HCT116 (cell line): ENCODE measurements around the gene LRRC9. TPM values are rescaled to one million over a fixed set of nuclear protein-coding genes. Genes with fewer than 3 reads are reported as not detected.

Experiments used
- ATAC-seq: fragments of 200-7000 bp; cut with Tn5 transposase; 2 replicates; pipeline ENCODE4 v1.9.1; 2020; ENCODE audit warnings: mild to moderate bottlenecking, moderate library complexity
- BruUV-seq: library from RNA; stranded (reverse); fragments of 400-500 nt; replicated peaks from 2 replicates; lab custom pipeline; 2021; lab: Mats Ljungman, UMichigan
- CTCF ChIA-PET: fragments of 300-600 bp; sonication (Branson Sonifier 250); formaldehyde crosslinking; loops from one replicate; lab custom pipeline; 2021; ENCODE audit warnings: antibody characterized with exemption; lab: Charles Lee
- POLR2A ChIA-PET: fragments of 300-600, 350-600 bp; sonication (Branson Sonifier 250); formaldehyde crosslinking; loops from one replicate; lab custom pipeline; 2021; ENCODE audit warnings: antibody characterized with exemption; lab: Charles Lee
- RAD21 ChIA-PET, 2 experiments: fragments of 300-600 bp; sonication (Branson Sonifier 250); formaldehyde crosslinking; loops; one replicate each; lab custom pipeline; 2023; ENCODE audit warnings: low total read pairs in 2 of 2; ENCODE audit not compliant: uncharacterized antibody in 2 of 2, unreplicated experiment in 2 of 2, low non-redundant PET in 1 of 2; lab: Charles Lee
- DNase-seq: peaks from one replicate; pipeline ENCODE4 v3.0.0-alpha.2; 2010; ENCODE audit warnings: low read depth, low spot score
- H2AFZ ChIP-seq: fragments of 200-600 bp; shearing (Covaris generic), sonication (generic); 2 replicates; pipeline ENCODE4 v1.6.1; 2017; ENCODE audit warnings: low read depth, mixed run types, mixed read lengths, antibody characterized with exemption, low read length; ENCODE audit not compliant: poor library complexity, severe bottlenecking
- H3K27ac ChIP-seq: 2 replicates; pipeline ENCODE4 v1.5.1; 2012; ENCODE audit warnings: low read depth, low read length
- H3K27me3 ChIP-seq: fragments of 200-600 bp; sonication (generic); 2 replicates; pipeline ENCODE4 v1.6.1; 2016; ENCODE audit warnings: mixed run types, low read length, mixed read lengths; ENCODE audit not compliant: insufficient read depth
- H3K36me3 ChIP-seq, 2 experiments: fragments of 200-500 bp in 1 of 2; fragments of 200-600 bp in 1 of 2; sonication (Bioruptor generic) in 1 of 2; sonication (generic) in 1 of 2; 2 replicates each; pipeline versions ENCODE4 v1.5.1 to v1.6.1; 2014 to 2016; ENCODE audit warnings: low read length in 2 of 2, inconsistent platforms in 1 of 2, mixed read lengths in 1 of 2, mixed run types in 1 of 2; ENCODE audit not compliant: insufficient read depth in 2 of 2, control insufficient read depth in 1 of 2
- H3K4me1 ChIP-seq, 2 experiments: fragments of 200-600 bp in 1 of 2; sonication (generic) in 1 of 2; 2 replicates each; pipeline versions ENCODE4 v1.5.1 to v1.6.1; 2012 to 2017; ENCODE audit warnings: low read length in 2 of 2, inconsistent platforms in 1 of 2, mild to moderate bottlenecking in 1 of 2, mixed read lengths in 1 of 2, mixed run types in 1 of 2, moderate library complexity in 1 of 2; ENCODE audit not compliant: insufficient read depth in 2 of 2, control insufficient read depth in 1 of 2
- H3K4me2 ChIP-seq: fragments of 200-600 bp; sonication (generic); 2 replicates; pipeline ENCODE4 v1.6.1; 2017; ENCODE audit warnings: mixed run types, low read length, mixed read lengths
- H3K4me3 ChIP-seq, 2 experiments: fragments of 200-600 bp in 1 of 2; sonication (generic) in 1 of 2; replicated peaks in 1 of 2; 2 replicates each; pipeline ENCODE4 v1.5.1; 2011 to 2016; ENCODE audit warnings: low read length in 2 of 2, control low read depth in 1 of 2, low read depth in 1 of 2, mild to moderate bottlenecking in 1 of 2, mixed read lengths in 1 of 2, mixed run types in 1 of 2
- H3K79me2 ChIP-seq: fragments of 200-600 bp; sonication (generic); 2 replicates; pipeline ENCODE4 v1.6.1; 2017; ENCODE audit warnings: mild to moderate bottlenecking, mixed run types, low read length, moderate library complexity, mixed read lengths; ENCODE audit not compliant: insufficient read depth
- H3K9ac ChIP-seq: fragments of 200-600 bp; sonication (generic); 2 replicates; pipeline ENCODE4 v1.6.1; 2016; ENCODE audit warnings: low read length, mixed read lengths
- H3K9me2 ChIP-seq: fragments of 200-600 bp; sonication (generic), shearing (Covaris generic); 2 replicates; pipeline ENCODE4 v1.6.1; 2017; ENCODE audit warnings: mixed run types, mild to moderate bottlenecking, moderate library complexity; ENCODE audit not compliant: insufficient read depth
- H3K9me3 ChIP-seq, 2 experiments: fragments of 200-500 bp in 1 of 2; fragments of 200-600 bp in 1 of 2; sonication (Bioruptor generic) in 1 of 2; sonication (generic) in 1 of 2; 2 replicates each; pipeline ENCODE4 v1.6.1; 2014 to 2017; ENCODE audit warnings: low read length in 2 of 2, mixed read lengths in 2 of 2, inconsistent platforms in 1 of 2, low read depth in 1 of 2, mild to moderate bottlenecking in 1 of 2, mixed run types in 1 of 2, moderate library complexity in 1 of 2; ENCODE audit not compliant: control insufficient read depth in 1 of 2, insufficient read depth in 1 of 2
- H4K20me1 ChIP-seq: fragments of 200-600 bp; sonication (generic), shearing (Covaris generic); 2 replicates; pipeline ENCODE4 v1.6.1; 2017; ENCODE audit warnings: mixed run types, mild to moderate bottlenecking, moderate library complexity; ENCODE audit not compliant: insufficient read depth
- EGR1 ChIP-seq: IDR thresholded peaks from 2 replicates; pipeline ENCODE4 v1.6.1; 2012; ENCODE audit warnings: low read depth
- POLR2A ChIP-seq: IDR thresholded peaks from 2 replicates; pipeline ENCODE4 v1.7.0; 2011; ENCODE audit warnings: borderline replicate concordance; ENCODE audit not compliant: insufficient read depth, insufficient read length; ENCODE audit errors: extremely low read depth
- RAD21 ChIP-seq: IDR thresholded peaks from 2 replicates; pipeline ENCODE4 v1.6.1; 2012; ENCODE audit warnings: low read depth, mild to moderate bottlenecking
- SRF ChIP-seq: IDR thresholded peaks from 2 replicates; pipeline ENCODE4 v1.6.1; 2012; ENCODE audit warnings: low read depth
- YY1 ChIP-seq: IDR thresholded peaks from 2 replicates; pipeline ENCODE4 v1.6.1; 2011; ENCODE audit warnings: low read length, low read depth, moderate library complexity, mild to moderate bottlenecking; ENCODE audit not compliant: insufficient replicate concordance; ENCODE audit errors: extremely low read depth
- ZFX ChIP-seq: fragments of 450-650 bp; IDR thresholded peaks from 2 replicates; pipeline ENCODE4 v1.6.1; 2017
- intact Hi-C: fragments of 100-400 bp; cut with micrococcal nuclease; formaldehyde crosslinking; loops from 2 replicates; pipeline ENCODE4 v1.10.0; 2022
- total RNA-seq: library from RNA; stranded (reverse); gene quantifications from one replicate; pipeline ENCODE4 v1.2.1, GENCODE V29; 2021; ENCODE audit not compliant: unreplicated experiment
- TF ChIP-seq, protein P1 (sequence below): IDR thresholded peaks from 2 replicates; pipeline ENCODE4 v1.6.1; 2012
- TF ChIP-seq, protein P2 (sequence below), 3 experiments: fragments of 200-600 bp in 1 of 3; sonication (generic) in 1 of 3; IDR thresholded peaks in 2 of 3; conservative IDR thresholded peaks in 1 of 3; 2 replicates each; pipeline ENCODE4 v1.5.1; 2012 to 2017; ENCODE audit warnings: low read depth in 2 of 3, low read length in 2 of 3, antibody characterized with exemption in 1 of 3, borderline replicate concordance in 1 of 3, control low read depth in 1 of 3, mild to moderate bottlenecking in 1 of 3, mixed read lengths in 1 of 3, mixed run types in 1 of 3, moderate library complexity in 1 of 3; ENCODE audit not compliant: insufficient read depth in 1 of 3

The LRRC9 gene
- total RNA-seq, 1 experiment from 2014 or later: not detected

DNA sequence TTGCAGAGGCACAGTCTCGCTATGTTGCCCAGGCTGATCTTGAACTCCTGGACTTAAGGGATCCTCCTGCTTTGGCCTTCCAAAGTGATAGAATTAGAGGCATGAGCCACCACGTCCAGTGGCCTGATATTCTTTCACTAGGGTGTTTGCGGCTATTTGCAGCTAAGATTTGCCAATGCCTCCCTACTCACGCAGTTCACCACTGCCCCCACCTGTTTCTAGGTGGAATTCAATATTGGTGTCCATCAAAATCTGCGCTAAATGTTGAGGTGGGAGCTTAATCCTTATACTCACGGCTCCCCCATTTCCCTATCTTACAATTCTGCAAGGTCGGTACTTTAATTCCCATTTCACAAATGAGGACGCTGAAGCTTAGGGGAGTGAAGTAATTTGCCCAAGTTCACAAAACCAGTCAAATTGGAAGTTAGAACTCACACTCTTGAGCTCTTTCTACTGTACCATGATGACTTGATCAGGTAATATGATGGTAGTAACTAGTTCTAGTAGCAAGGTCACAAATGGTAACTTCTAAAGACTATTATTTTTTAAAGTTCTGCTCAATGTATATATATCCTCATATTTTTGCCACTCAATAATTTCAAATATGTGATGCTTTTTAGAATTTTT is 22.1 kb upstream of the LRRC9 start:
- intact Hi-C loops: loop anchor here (1.0 to 5.0 kb wide), 2 partner anchors 266 to 391 kb away; no protein-coding TSS in a partner anchor
- peak; percentile 81 for ATAC-seq

More for the DNA sequence above, 22.1 kb upstream of the LRRC9 start:
- POLR2A ChIA-PET: no interaction called here
- RAD21 ChIA-PET: interaction anchor here in 1 of 2 experiments (0.9 kb wide), 1 partner anchor 265 kb away, joined by 3 read pairs; no protein-coding TSS in a partner anchor
- Histone ChIP-seq H3K4me3 (no peak overlapping the region), H3K27ac (no peak overlapping the region), H3K9me2 (no peaks in the 10 kb centered on the region), H3K79me2 (no peaks in the 10 kb centered on the region), H2AFZ (no peak overlapping the region), H3K9ac (no peak overlapping the region), H3K36me3 (no peaks in the 10 kb centered on the region), H4K20me1 (no peaks in the 10 kb centered on the region), H3K4me1 (no peaks in the 10 kb centered on the region), H3K27me3 (no peaks in the 10 kb centered on the region), H3K4me2 (no peak overlapping the region), H3K9me3 (no peaks in the 10 kb centered on the region)
- DNase-seq: peak; percentile 10
- no peak for TF ChIP-seq ZFX
- no peak for TF ChIP-seq POLR2A
- TF ChIP-seq, protein P1, sequence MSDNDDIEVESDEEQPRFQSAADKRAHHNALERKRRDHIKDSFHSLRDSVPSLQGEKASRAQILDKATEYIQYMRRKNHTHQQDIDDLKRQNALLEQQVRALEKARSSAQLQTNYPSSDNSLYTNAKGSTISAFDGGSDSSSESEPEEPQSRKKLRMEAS: no peak
- no peak for TF ChIP-seq YY1
- TF ChIP-seq RAD21: peak; percentile 68
- TF ChIP-seq EGR1: no peak
- TF ChIP-seq, protein P2, sequence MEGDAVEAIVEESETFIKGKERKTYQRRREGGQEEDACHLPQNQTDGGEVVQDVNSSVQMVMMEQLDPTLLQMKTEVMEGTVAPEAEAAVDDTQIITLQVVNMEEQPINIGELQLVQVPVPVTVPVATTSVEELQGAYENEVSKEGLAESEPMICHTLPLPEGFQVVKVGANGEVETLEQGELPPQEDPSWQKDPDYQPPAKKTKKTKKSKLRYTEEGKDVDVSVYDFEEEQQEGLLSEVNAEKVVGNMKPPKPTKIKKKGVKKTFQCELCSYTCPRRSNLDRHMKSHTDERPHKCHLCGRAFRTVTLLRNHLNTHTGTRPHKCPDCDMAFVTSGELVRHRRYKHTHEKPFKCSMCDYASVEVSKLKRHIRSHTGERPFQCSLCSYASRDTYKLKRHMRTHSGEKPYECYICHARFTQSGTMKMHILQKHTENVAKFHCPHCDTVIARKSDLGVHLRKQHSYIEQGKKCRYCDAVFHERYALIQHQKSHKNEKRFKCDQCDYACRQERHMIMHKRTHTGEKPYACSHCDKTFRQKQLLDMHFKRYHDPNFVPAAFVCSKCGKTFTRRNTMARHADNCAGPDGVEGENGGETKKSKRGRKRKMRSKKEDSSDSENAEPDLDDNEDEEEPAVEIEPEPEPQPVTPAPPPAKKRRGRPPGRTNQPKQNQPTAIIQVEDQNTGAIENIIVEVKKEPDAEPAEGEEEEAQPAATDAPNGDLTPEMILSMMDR (IDR thresholded peaks at IDR 0.05 in 2 of 3, conservative IDR thresholded peaks at IDR 0.05 in 1 of 3; ENCODE audit: borderline replicate concordance in 1 of 3, insufficient read depth in 1 of 3, low read depth in 2 of 3, low read length in 2 of 3): peak; percentile 44 to 57 (median 54); a peak in 5 of 6 replicates
- no peak for TF ChIP-seq SRF
- CTCF ChIA-PET: interaction anchor here (0.7 to 2.9 kb wide), 28 partner anchors 10 to 768 kb away, joined by 3 to 36 read pairs (median 4); partner anchors contain the start of genes CCDC175, JKAMP and L3HYPDH
- no TSS peak for BruUV-seq
